ENCODE measurements around the gene DNAJC24.
"Not testable (repeated sequence)": the region's sequence is repeated elsewhere in the genome, so short reads cannot be mapped to it uniquely, and the experiment has no call there.

The DNAJC24 gene

GRCh38 chr11:31369348-31370329 is at the start of gene DNAJC24, which contains the start of gene DCDC1:
Gene DNAJC24 (plus strand): TSS chr11:31369860. CDS start chr11:31370749, 889 bp downstream.
Gene DCDC1 (minus strand): TSS chr11:31369739. CDS start chr11:31328280, 41,459 bp downstream.
- peak; percentile 83 for DNase-seq (ENCODE audit: low read depth)
- no peak for TF ChIP-seq CTCF (IDR thresholded peaks at IDR 0.05; ENCODE audit: low read depth, low read length, missing control alignments)
- H3K4me3 ChIP-seq (ENCODE audit: low read depth, low read length) = peak within 1 kb of the TSS; percentile 76
- in situ Hi-C loops (cut with HindIII; ENCODE audit: low sequenced_read_pairs) = no loop called here

- DNase-seq (ENCODE audit: low read depth); in situ Hi-C loops (cut with HindIII; ENCODE audit: low sequenced_read_pairs); H3K4me3 ChIP-seq (ENCODE audit: low read depth, low read length): not testable (repeated sequence)
Observed at GRCh38 chr11:31321494-31321893, 48.2 kb upstream of the DNAJC24 start.

GRCh38 chr11:31323145-31323544 is 46.5 kb upstream of the DNAJC24 start:
- H3K4me3 ChIP-seq (ENCODE audit: low read depth, low read length) = no peak overlapping the region
- in situ Hi-C loops (cut with HindIII; ENCODE audit: low sequenced_read_pairs) = no loop called here

GRCh38 chr11:31325160-31325559 is 44.5 kb upstream of the DNAJC24 start:
- H3K4me3 ChIP-seq (ENCODE audit: low read depth, low read length) = no peak overlapping the region
- no peak for TF ChIP-seq CTCF (IDR thresholded peaks at IDR 0.05; ENCODE audit: low read depth, low read length, missing control alignments)
- peak; percentile 71 for DNase-seq (ENCODE audit: low read depth)
- in situ Hi-C loops (cut with HindIII; ENCODE audit: low sequenced_read_pairs) = no loop called here

More at GRCh38 chr11:31323145-31323544, 46.5 kb upstream of the DNAJC24 start:
- no peak for DNase-seq (ENCODE audit: low read depth)
- TF ChIP-seq CTCF (IDR thresholded peaks at IDR 0.05; ENCODE audit: low read depth, low read length, missing control alignments) = no peak

GRCh38 chr11:31326470-31327148 is 43.1 kb upstream of the DNAJC24 start:
- no peak for DNase-seq (ENCODE audit: low read depth)
- no peak overlapping the region for H3K4me3 ChIP-seq (ENCODE audit: low read depth, low read length)
- in situ Hi-C loops (cut with HindIII; ENCODE audit: low sequenced_read_pairs) = no loop called here
- no peak for TF ChIP-seq CTCF (IDR thresholded peaks at IDR 0.05; ENCODE audit: low read depth, low read length, missing control alignments)

GRCh38 chr11:31327417-31327816 is 42.2 kb upstream of the DNAJC24 start:
- TF ChIP-seq CTCF (IDR thresholded peaks at IDR 0.05; ENCODE audit: low read depth, low read length, missing control alignments) = no peak
- no peak overlapping the region for H3K4me3 ChIP-seq (ENCODE audit: low read depth, low read length)
- no peak for DNase-seq (ENCODE audit: low read depth)
- in situ Hi-C loops (cut with HindIII; ENCODE audit: low sequenced_read_pairs) = no loop called here

Data from astrocyte of the cerebellum (primary cell).